Erythroblast (primary cell): Measurements from ENCODE around the gene HOXC10.

Experiments
- DNase-seq, 2 experiments: peaks; one replicate each; lab custom pipeline; 2025; lab: John Stamatoyannopoulos, UW
- GATA1 ChIP-seq: IDR thresholded peaks from 2 replicates; pipeline ENCODE4 v1.6.1; 2011; ENCODE audit warnings: low read depth, mild to moderate bottlenecking, control low read depth, low read length, moderate library complexity
- POLR2A ChIP-seq: IDR thresholded peaks from 2 replicates; pipeline ENCODE4 v1.6.1; 2011; ENCODE audit warnings: mild to moderate bottlenecking, low read length

HOXC10 gene

GRCh38 chr12:53998110-53998899 is 13.4 kb downstream of the HOXC10 start:
- no peak for TF ChIP-seq POLR2A
- no peak for TF ChIP-seq GATA1
- no peak for DNase-seq

DNA sequence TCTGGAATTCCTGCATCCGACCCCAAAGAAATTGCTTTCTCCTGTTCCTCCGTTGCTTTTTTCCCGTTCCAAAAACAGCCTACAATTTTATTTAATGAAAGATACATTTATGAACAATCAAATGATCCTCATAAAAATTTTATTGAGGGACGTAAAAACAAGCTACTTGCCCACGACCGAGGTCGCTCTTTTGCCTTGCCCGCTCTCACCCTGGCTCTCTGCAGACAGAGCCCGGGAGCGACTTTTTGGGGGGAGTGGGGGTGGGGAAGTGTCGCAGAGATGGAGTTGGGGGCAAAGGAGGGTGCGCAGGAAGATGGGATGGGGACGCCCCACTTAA is 13.9 kb downstream of the HOXC10 start:
- no peak for DNase-seq
- no peak for TF ChIP-seq GATA1
- no peak for TF ChIP-seq POLR2A

- TF ChIP-seq POLR2A = no peak
- no peak for TF ChIP-seq GATA1
Observed at GRCh38 chr12:53999559-54000115, 14.7 kb downstream of the HOXC10 start.

DNA sequence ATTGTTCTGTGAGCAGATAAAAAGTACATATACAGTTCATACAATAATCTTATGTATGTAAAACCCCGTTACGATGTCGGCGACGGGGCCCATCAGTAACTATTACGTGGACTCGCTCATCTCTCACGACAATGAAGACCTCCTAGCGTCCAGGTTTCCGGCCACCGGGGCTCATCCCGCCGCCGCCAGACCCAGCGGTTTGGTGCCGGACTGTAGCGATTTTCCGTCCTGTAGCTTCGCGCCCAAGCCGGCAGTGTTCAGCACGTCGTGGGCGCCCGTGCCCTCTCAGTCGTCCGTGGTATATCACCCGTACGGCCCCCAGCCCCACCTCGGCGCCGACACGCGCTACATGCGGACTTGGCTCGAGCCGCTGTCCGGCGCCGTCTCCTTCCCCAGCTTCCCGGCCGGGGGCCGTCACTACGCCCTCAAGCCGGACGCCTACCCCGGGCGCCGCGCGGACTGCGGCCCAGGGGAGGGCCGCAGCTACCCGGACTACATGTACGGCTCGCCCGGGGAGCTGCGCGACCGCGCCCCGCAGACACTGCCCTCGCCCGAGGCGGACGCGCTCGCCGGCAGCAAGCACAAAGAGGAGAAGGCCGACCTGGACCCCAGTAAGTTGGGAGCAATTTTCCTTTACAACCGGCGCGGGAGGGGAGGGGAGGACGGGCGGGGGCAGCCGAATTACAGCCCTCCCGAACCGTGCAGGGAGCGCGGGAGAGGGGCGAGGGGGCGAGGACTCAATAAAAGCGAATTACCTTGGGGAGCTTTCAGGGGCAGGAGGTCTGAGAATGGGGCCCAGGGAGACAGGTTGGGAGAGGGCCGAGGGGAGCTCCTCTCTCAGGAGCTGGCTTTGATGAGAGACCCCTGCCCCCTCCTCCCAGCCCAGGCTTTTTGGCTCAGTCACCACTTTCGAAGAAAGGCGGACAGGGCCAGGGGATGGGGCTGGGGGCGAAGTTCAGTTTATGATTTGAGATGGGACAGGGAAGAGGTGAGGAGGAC is 15.5 kb downstream of the HOXC10 start, which contains the start of gene HOXC9:
HOXC9 (plus strand) TSS at position 46 of the 999 bp plus-strand sequence; CDS start at position 74, 28 bp downstream.
- TF ChIP-seq GATA1 = no peak
- TF ChIP-seq POLR2A = no peak
- DNase-seq = no peak

More at GRCh38 chr12:53999559-54000115, 14.7 kb downstream of the HOXC10 start:
- no peak for DNase-seq

DNA sequence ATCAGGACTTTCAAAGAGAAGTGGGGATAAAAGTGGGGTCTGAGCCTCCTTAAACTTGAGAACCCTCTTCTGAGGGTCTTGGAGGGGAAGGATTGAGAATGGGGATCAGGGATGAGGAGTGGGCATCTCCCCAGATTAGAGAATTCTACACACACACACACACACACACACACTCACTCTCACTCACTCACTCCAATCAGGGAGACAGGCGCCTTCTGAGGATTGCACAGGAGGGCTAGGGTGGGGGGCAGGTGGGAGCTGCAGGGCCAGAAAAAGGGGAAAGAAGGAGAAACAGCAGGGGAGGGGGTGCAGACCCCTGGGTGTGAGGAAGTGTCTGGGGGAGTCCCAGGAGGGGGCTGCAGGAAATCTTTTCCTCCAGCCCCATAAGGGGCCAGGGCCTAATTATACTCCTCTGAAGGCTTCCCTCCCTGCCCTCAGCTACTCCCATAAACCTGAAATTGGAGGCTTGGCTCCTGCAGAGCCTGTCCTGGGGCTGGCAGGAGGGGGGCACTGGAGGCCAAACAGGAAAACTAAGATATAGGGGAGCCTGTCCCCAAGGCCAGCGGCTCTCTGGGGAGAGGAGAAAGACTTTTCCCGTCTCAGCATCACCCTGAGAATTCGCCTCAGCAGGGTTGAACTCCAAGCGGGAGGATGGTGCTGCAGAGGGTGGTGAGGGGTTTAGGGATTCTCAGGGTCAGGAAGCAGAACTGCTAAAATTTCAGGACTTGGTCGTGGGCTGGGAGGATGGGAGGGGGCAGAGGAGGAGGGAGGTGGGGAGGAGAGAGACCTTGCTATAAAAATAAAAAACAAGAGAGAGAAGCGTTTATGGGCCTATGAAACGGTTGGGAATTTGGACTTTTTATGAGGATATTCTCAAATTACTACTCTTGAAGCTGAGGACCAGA is 16.6 kb downstream of the HOXC10 start:
- TF ChIP-seq POLR2A = no peak
- no peak for TF ChIP-seq GATA1
- DNase-seq = no peak

DNA sequence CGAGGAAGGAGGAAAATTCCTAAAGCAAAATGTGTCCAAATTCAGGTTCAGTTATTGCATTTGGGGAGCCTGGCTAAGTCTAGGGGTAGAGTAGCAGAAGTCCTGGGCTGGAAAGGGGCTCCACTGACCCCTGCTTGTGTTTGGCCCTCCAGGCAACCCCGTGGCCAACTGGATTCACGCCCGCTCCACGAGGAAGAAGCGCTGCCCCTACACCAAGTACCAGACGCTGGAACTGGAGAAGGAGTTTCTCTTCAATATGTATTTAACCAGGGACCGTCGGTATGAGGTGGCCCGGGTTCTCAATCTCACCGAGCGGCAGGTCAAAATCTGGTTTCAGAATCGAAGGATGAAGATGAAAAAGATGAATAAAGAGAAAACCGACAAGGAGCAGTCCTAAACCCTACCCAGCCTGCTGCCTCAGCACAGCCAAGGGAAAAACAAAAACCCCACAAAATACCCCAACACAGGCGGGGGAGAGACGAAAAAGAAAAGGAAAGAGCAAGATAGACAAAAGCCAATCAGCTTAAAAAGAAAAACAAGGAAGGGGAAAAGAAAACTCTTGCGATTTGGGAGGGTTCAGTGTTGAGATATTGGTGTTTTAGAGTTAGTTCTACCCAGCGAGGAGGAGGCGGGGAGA is 17.4 kb downstream of the HOXC10 start:
- DNase-seq = no peak
- TF ChIP-seq POLR2A (no peak), GATA1 (no peak)

DNA sequence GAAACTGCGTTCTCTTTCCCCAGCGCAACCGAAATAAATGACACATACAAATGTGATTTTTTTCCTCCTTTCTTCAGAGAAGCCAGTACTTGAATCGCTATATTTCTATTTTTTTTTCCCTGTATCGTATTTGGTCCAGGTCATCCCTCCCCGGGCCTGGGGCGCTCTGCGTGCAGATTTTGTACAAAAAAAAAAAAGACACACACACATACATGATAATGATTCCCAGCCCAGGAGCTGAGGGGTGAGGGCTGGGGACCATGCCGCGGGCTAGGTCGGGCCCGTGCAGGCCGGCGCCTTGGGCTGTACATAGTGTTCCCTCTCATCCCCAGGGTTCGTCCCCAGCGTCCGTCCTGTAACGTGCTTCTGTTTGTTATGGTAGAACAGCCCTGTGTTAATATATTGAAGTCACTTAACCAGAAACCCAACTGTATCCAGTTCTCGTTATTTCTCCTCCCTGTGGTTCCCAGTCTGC is 18.0 kb downstream of the HOXC10 start:
- TF ChIP-seq GATA1 (no peak), POLR2A (no peak)
- no peak for DNase-seq

DNA sequence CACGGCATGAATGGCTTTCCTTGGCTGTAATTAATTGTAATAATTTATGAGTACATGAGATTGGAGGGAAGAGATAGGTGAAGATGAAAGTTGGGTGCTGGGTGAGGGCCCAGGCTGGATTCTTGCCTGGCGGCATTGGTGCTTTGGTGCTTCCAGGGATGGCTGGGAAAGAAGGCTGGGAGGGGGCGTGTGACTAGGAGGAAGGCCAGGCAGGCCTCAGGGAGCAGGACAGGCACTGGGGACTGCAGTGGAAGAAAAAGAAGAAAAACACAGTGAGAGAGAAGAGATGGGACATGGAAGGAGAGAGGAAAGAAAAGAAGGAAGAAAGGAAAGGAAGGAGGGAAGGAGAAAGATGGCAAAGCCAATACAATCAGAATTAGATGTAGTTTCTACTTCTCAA is 18.7 kb downstream of the HOXC10 start:
- TF ChIP-seq POLR2A = no peak
- no peak for TF ChIP-seq GATA1
- no peak for DNase-seq

DNA sequence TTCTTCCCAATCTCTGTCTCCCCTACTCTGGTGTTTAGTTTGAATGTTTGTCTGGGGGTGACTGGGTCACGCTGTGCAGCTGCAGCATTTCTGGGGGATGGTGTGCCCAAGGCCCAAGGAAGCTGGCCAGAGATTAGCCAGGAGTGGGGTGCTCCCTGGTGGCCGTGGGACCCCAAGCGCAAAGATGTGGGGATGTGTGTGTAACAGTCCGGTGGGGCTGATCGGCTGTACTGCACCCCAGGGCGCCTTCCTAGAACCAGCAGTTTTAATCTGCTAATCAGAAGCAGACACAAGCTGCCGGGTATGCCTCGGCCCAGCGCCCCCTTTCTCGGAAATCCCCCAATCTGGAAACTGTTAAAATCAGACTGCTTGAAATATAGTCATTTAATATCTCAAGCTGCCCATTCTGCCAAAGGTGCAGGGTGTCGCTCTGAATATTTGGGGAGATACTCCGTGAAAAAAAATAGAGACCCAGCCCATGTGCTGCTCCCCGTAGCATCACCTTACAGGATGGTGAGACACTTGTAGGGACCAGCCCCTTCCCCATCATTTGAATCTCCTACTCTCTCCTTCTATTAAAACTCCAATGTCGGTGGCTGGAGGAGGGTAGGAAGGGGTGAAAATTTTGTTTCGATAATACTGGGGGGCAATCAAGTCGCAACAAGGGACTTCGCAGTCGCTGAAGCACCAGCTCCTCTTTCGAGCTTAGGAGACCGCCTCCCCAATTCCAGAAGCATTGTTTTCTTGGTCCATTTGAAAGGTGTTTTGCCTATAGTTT is 19.3 kb downstream of the HOXC10 start:
- DNase-seq = no peak
- TF ChIP-seq GATA1 (no peak), POLR2A (no peak)

DNA sequence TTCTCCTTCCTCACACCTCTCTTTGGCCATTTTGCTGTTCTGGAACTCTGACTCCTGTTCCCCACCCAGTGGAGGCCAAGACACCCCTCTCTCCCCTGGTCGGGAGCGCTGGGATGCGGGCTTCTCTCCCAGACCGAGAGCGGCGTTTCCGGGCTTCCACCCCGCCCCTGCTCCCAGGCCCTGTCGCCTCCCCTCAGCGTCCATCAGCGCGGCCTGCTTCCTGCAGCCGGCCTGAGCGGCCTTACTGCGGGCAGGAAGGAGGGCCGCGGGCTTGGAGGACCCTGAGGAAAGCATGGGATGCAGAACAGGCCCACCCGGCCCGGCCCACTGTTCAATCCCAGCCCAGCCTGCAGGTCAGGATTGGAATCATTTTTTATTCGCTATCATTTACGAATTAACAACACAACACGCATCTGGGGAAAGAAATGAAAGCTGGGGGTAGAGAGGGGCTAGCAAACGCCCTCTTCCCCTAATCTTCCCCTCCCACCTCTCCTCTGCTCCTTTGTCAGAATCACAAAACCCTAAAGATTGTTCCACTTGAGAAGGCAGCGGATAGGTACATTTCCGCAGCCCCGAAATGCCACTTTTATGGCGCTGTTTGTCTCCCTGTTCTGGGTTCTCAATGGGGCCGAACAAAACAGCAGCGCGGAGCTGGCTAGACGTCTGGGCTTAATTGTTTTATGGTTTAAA is 20.0 kb downstream of the HOXC10 start:
- no peak for TF ChIP-seq POLR2A
- no peak for TF ChIP-seq GATA1

GRCh38 chr12:54005531-54005852 is 20.5 kb downstream of the HOXC10 start:
- no peak for DNase-seq
- no peak for TF ChIP-seq POLR2A
- no peak for TF ChIP-seq GATA1

More for the DNA sequence above, 20.0 kb downstream of the HOXC10 start:
- no peak for DNase-seq
